PC-3 (cell line): ENCODE measurements around the gene DPM3. TPM values are rescaled to one million over a fixed set of nuclear protein-coding genes. Genes with fewer than 3 reads are reported as not detected.

Experiments
- ATAC-seq: fragments of 200-7000 bp; cut with Tn5 transposase; 2 replicates; pipeline ENCODE4 v1.9.1; 2020; ENCODE audit warnings: mild to moderate bottlenecking, moderate library complexity
- BruUV-seq: library from RNA; stranded (reverse); fragments of 400-500 nt; replicated peaks from 2 replicates; lab custom pipeline; 2021; lab: Mats Ljungman, UMichigan
- CTCF ChIA-PET: fragments of 300-600 bp; sonication (Branson Sonifier 250); formaldehyde crosslinking; loops from one replicate; lab custom pipeline; 2022; ENCODE audit warnings: antibody characterized with exemption; lab: Charles Lee
- POLR2A ChIA-PET: fragments of 300-600 bp; sonication (Branson Sonifier 250); formaldehyde crosslinking; loops from one replicate; lab custom pipeline; 2022; ENCODE audit warnings: antibody characterized with exemption; ENCODE audit not compliant: unreplicated experiment; lab: Charles Lee
- DNase-seq: peaks from one replicate; pipeline ENCODE4 v3.0.0-alpha.2; 2015
- H2AFZ ChIP-seq: fragments of 300-600 bp; sonication (generic); 2 replicates; pipeline ENCODE4 v1.6.0; 2016; ENCODE audit warnings: antibody characterized with exemption, low read length
- H3F3A ChIP-seq: fragments of 300-600 bp; sonication (generic); one replicate; pipeline ENCODE4 v1.6.0; 2017; ENCODE audit warnings: antibody characterized with exemption, low read length, control low read depth, mild to moderate bottlenecking; ENCODE audit not compliant: unreplicated experiment
- H3K27ac ChIP-seq: fragments of 300-600 bp; sonication (generic); 2 replicates; pipeline ENCODE4 v1.5.1; 2016; ENCODE audit warnings: mild to moderate bottlenecking, low read length
- H3K27me3 ChIP-seq: fragments of 300-600 bp; sonication (generic); 2 replicates; pipeline ENCODE4 v1.6.1; 2016; ENCODE audit warnings: low read length, mixed read lengths
- H3K36me3 ChIP-seq: fragments of 300-600 bp; sonication (generic); 2 replicates; pipeline ENCODE4 v1.6.1; 2016; ENCODE audit warnings: low read depth, mixed run types, low read length, mixed read lengths
- H3K4me1 ChIP-seq: fragments of 300-600 bp; sonication (generic); 2 replicates; pipeline ENCODE4 v1.5.1; 2016; ENCODE audit warnings: low read length; ENCODE audit not compliant: insufficient read depth
- H3K4me2 ChIP-seq: fragments of 300-600 bp; sonication (generic); 2 replicates; pipeline ENCODE4 v1.6.0; 2016; ENCODE audit warnings: low read length
- H3K4me3 ChIP-seq: fragments of 300-600 bp; sonication (generic); 2 replicates; pipeline ENCODE4 v1.5.1; 2016; ENCODE audit warnings: mild to moderate bottlenecking, low read length, mixed read lengths
- H3K79me2 ChIP-seq: fragments of 300-600 bp; sonication (generic); 2 replicates; pipeline ENCODE4 v1.6.1; 2017; ENCODE audit warnings: low read length, mixed read lengths
- H3K9ac ChIP-seq: fragments of 300-600 bp; sonication (generic); 2 replicates; pipeline ENCODE4 v1.6.0; 2016; ENCODE audit warnings: mild to moderate bottlenecking, low read length
- H3K9me2 ChIP-seq: fragments of 300-600 bp; sonication (generic); replicated peaks from 2 replicates; pipeline ENCODE4 v1.6.1; 2016; ENCODE audit warnings: mixed run types, low read length, mixed read lengths
- H3K9me3 ChIP-seq: fragments of 300-600 bp; sonication (generic); 2 replicates; pipeline ENCODE4 v1.6.1; 2016; ENCODE audit warnings: low read length, mixed read lengths
- H4K20me1 ChIP-seq: fragments of 300-600 bp; sonication (generic); 2 replicates; pipeline ENCODE4 v1.6.1; 2016; ENCODE audit warnings: low read length, mixed read lengths
- EZH2 ChIP-seq: fragments of 300-600 bp; sonication (generic); IDR thresholded peaks from one replicate; pipeline ENCODE4 v1.6.1; 2017; ENCODE audit warnings: antibody characterized with exemption, mild to moderate bottlenecking, low read length; ENCODE audit not compliant: unreplicated experiment
- EZH2phosphoT487 ChIP-seq: fragments of 300-600 bp; sonication (generic); IDR thresholded peaks from 2 replicates; pipeline ENCODE4 v1.6.1; 2018; ENCODE audit warnings: mild to moderate bottlenecking, antibody characterized with exemption, low read length, borderline replicate concordance
- intact Hi-C: fragments of 100-400 bp; cut with micrococcal nuclease; formaldehyde crosslinking; loops from 2 replicates; pipeline ENCODE4 v1.9.0; 2023
- total RNA-seq: library from RNA; depleted of rRNA; stranded (reverse); fragments of >200 nt; gene quantifications from 2 replicates; pipeline ENCODE4 v1.2.3, GENCODE V29; 2014
- TF ChIP-seq, protein P1 (sequence below): fragments of 300-600 bp; sonication (generic); conservative IDR thresholded peaks from 2 replicates; pipeline ENCODE4 v1.5.1; 2017; ENCODE audit warnings: antibody characterized with exemption, low read depth, mild to moderate bottlenecking, low read length

Gene DPM3
- total RNA-seq, 1 experiment from 2014 or later = 74.3 TPM

DNA sequence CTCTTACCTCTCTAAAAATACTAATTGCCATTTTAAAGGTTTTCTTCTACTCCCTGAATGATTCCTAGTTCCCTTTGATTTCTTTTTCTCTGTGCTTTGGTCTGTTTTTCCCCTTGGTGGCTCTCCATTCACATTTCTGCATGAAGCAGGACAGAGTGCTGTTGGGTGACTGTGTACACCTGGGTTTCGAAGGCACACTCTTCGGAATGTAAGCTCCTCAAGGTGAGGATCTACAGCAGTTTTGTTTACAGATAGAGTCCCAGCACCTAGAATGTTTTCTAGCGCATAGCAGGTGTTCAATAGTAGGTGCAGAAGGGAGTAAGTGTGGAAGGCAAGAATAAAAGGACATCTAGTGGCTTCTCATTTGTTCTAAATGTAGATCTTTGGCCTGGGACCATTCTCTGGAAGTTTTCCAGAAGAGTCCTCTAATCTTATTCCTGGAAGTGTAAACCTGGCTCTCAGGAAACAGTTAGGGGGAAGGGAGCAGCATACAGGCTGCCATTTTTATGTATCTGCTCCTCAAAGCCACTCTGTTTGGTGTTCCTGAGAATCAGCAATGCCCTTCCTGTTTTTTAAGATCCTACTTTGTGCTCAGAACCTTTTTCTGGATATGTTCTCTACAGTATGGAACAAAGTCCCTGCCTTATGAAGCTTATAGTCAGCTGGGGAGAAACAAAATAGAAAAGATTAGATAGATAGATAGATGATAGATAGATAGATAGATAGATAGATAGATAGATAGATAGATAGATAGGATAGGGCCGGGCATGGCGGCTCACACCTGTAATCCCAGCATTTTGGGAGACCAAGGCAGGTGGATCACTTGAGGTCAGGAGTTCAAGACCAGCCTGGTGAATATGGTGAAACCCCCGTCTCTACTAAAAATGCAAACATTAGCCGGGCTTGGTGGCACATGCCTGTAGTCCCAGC, 35.5 kb downstream of the DPM3 start:
- no peak for DNase-seq
- Histone ChIP-seq H3K27me3 (no peaks in the 10 kb centered on the region), H3K9me3 (no peaks in the 10 kb centered on the region), H3K36me3 (no peaks in the 10 kb centered on the region), H3F3A (no peaks in the 10 kb centered on the region), H3K4me3 (no peak overlapping the region), H3K9ac (no peak overlapping the region), H3K27ac (no peak overlapping the region), H3K4me2 (no peak overlapping the region), H2AFZ (no peak overlapping the region), H3K79me2 (no peaks in the 10 kb centered on the region), H3K4me1 (no peaks in the 10 kb centered on the region), H4K20me1 (no peaks in the 10 kb centered on the region), H3K9me2 (no peaks in the 10 kb centered on the region)
- intact Hi-C loops = no loop called here
- ChIA-PET POLR2A (no interaction called here), CTCF (no interaction called here)
- no TSS peak for BruUV-seq
- no peak for ATAC-seq
- TF ChIP-seq, protein P1, sequence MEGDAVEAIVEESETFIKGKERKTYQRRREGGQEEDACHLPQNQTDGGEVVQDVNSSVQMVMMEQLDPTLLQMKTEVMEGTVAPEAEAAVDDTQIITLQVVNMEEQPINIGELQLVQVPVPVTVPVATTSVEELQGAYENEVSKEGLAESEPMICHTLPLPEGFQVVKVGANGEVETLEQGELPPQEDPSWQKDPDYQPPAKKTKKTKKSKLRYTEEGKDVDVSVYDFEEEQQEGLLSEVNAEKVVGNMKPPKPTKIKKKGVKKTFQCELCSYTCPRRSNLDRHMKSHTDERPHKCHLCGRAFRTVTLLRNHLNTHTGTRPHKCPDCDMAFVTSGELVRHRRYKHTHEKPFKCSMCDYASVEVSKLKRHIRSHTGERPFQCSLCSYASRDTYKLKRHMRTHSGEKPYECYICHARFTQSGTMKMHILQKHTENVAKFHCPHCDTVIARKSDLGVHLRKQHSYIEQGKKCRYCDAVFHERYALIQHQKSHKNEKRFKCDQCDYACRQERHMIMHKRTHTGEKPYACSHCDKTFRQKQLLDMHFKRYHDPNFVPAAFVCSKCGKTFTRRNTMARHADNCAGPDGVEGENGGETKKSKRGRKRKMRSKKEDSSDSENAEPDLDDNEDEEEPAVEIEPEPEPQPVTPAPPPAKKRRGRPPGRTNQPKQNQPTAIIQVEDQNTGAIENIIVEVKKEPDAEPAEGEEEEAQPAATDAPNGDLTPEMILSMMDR = no peak

DNA sequence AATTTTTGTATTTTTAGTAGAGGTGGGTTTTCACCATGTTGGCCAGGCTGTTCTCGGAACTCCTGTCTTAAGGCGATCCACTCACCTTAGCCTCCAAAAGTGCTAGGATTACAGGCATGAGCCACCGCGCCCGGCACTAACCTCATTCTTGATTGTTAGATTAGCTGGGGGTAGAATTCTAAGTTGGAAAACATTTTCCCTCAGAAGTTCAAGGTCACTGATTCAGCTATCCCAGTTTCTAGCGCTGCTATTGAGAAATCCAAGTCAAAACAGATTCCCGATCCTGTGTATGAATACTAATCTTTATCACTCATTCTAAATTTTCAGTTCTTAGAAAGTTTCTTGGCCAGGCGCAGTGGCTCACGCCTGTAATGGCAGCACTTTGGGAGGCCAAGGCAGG, 37.0 kb downstream of the DPM3 start:
- Histone ChIP-seq H3K9me2 (no peaks in the 10 kb centered on the region), H3K9ac (no peak overlapping the region), H3K27ac (no peak overlapping the region), H3K4me1 (no peaks in the 10 kb centered on the region), H3K27me3 (no peaks in the 10 kb centered on the region), H3K9me3 (no peaks in the 10 kb centered on the region), H2AFZ (no peak overlapping the region), H3K36me3 (no peaks in the 10 kb centered on the region), H3K4me2 (no peak overlapping the region), H4K20me1 (no peaks in the 10 kb centered on the region), H3K4me3 (no peak overlapping the region), H3K79me2 (no peaks in the 10 kb centered on the region), H3F3A (no peaks in the 10 kb centered on the region)
- DNase-seq (no peak), ATAC-seq (no peak)
- POLR2A ChIA-PET = no interaction called here
- BruUV-seq = no TSS peak
- intact Hi-C loops = no loop called here
- no peak for TF ChIP-seq EZH2phosphoT487
- TF ChIP-seq, protein P1 = no peak
- TF ChIP-seq EZH2 = no peak
- CTCF ChIA-PET = no interaction called here

DNA sequence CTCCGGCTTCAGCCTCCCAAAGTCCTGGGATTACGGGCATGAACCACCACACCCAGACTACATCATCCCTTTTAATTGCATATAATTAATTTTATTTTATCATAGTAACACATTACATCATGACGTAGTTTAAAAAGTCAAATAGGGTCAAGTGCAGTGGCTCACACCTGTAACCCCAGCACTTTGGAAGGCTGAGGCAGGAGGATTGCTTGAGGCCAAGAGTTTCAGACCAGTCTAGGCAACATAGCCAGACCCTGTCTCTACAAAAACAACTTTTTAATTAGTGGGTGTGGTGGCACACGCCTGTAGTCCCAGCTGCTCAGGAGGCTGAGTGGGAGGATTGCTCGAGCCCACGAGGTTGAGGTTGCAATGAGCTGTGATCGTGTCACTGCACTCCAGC, 41.0 kb downstream of the DPM3 start:
- TF ChIP-seq EZH2phosphoT487 (no peak), EZH2 (no peak)
- TF ChIP-seq, protein P1 = no peak
- intact Hi-C loops = no loop called here
- Histone ChIP-seq H3K9me2 (no peaks in the 10 kb centered on the region), H3K36me3 (no peaks in the 10 kb centered on the region), H3K27me3 (no peaks in the 10 kb centered on the region), H3K4me3 (no peak overlapping the region), H3K4me2 (no peak overlapping the region), H3K4me1 (no peaks in the 10 kb centered on the region), H3K79me2 (no peaks in the 10 kb centered on the region), H2AFZ (no peak overlapping the region), H3K27ac (no peak overlapping the region), H3K9ac (no peak overlapping the region), H4K20me1 (no peaks in the 10 kb centered on the region), H3F3A (no peaks in the 10 kb centered on the region), H3K9me3 (no peaks in the 10 kb centered on the region)
- ChIA-PET CTCF (no interaction called here), POLR2A (no interaction called here)
- DNase-seq = no peak
- BruUV-seq = no TSS peak
- ATAC-seq = no peak
